Thoracic aorta (tissue), 2 donors: ENCODE measurements around the gene LDLRAD4. TPM values are rescaled to one million over a fixed set of nuclear protein-coding genes. Genes with fewer than 3 reads are reported as not detected.

Experiments
- ATAC-seq: fragments of 150-250 bp; one replicate; pipeline ENCODE4 v1.8.0; 2017; ENCODE audit warnings: low read depth; ENCODE audit not compliant: insufficient number of reproducible peaks, low FRiP score
- DNase-seq: peaks from one replicate; pipeline ENCODE4 v3.0.0-alpha.2; 2020; ENCODE audit warnings: low spot score
- H3K27ac ChIP-seq, 2 donors: fragments of 200-600 bp; sonication (generic); 1 replicate in 1 of 2; 2 replicates in 1 of 2; pipeline ENCODE4 v1.5.1; 2016; ENCODE audit warnings: mild to moderate bottlenecking in 2 of 2, moderate library complexity in 2 of 2
- H3K27me3 ChIP-seq: fragments of 200-600 bp; sonication (generic); replicated peaks from 2 replicates; pipeline ENCODE4 v1.6.0; 2016; ENCODE audit warnings: mild to moderate bottlenecking; ENCODE audit not compliant: insufficient read depth
- H3K36me3 ChIP-seq: fragments of 200-600 bp; sonication (generic); one replicate; pipeline ENCODE4 v1.5.1; 2016
- H3K4me1 ChIP-seq, 2 donors: fragments of 200-600 bp; sonication (generic); 1 replicate in 1 of 2; 2 replicates in 1 of 2; pipeline versions ENCODE4 v1.5.1 to v1.6.0; 2016; ENCODE audit warnings: low read depth in 2 of 2, mild to moderate bottlenecking in 1 of 2; ENCODE audit not compliant: control insufficient read depth in 1 of 2
- H3K4me3 ChIP-seq: fragments of 200-600 bp; sonication (generic); 2 replicates; pipeline ENCODE4 v1.5.1; 2016; ENCODE audit warnings: mild to moderate bottlenecking
- H3K9me3 ChIP-seq: fragments of 200-600 bp; sonication (generic); 2 replicates; pipeline ENCODE4 v1.5.1; 2016
- CTCF ChIP-seq: fragments of 200-600 bp; sonication (generic); IDR thresholded peaks from one replicate; pipeline ENCODE4 v1.5.1; 2019; ENCODE audit warnings: antibody characterized with exemption
- total RNA-seq, 2 donors: library from RNA; depleted of rRNA; stranded (reverse); fragments of >200 nt; gene quantifications; one replicate each; pipeline versions ENCODE4 v1.1.0 to v1.2.3, GENCODE V29; 2016

The LDLRAD4 gene
- total RNA-seq, 2 donors from 2014 or later: 98.4 to 135 TPM

- TF ChIP-seq CTCF: no peak
- H3K4me1 ChIP-seq: no peaks in the 10 kb centered on the region
- DNase-seq: no peak
- no peaks in the 10 kb centered on the region for H3K36me3 ChIP-seq
- H3K27ac ChIP-seq: no peak overlapping the region
- no peak overlapping the region for H3K4me3 ChIP-seq
- no peaks in the 10 kb centered on the region for H3K27me3 ChIP-seq
- no peaks in the 10 kb centered on the region for H3K9me3 ChIP-seq
- no peak for ATAC-seq
Observed at GRCh38 chr18:13183359-13183758, 35.2 kb upstream of the LDLRAD4 start.

GRCh38 chr18:13183790-13184189, 34.8 kb upstream of the LDLRAD4 start:
- no peak for ATAC-seq

GRCh38 chr18:13184396-13184795, 34.2 kb upstream of the LDLRAD4 start:
- H3K9me3 ChIP-seq: no peaks in the 10 kb centered on the region
- DNase-seq (no peak), ATAC-seq (no peak)
- no peak overlapping the region for H3K4me3 ChIP-seq
- no peak for TF ChIP-seq CTCF
- no peak overlapping the region for H3K27ac ChIP-seq
- H3K36me3 ChIP-seq: no peaks in the 10 kb centered on the region
- no peaks in the 10 kb centered on the region for H3K27me3 ChIP-seq
- no peaks in the 10 kb centered on the region for H3K4me1 ChIP-seq

More at GRCh38 chr18:13183790-13184189, 34.8 kb upstream of the LDLRAD4 start:
- Histone ChIP-seq H3K9me3 (no peaks in the 10 kb centered on the region), H3K4me1 (no peaks in the 10 kb centered on the region), H3K36me3 (no peaks in the 10 kb centered on the region), H3K27ac (no peak overlapping the region), H3K27me3 (no peaks in the 10 kb centered on the region), H3K4me3 (no peak overlapping the region)
- no peak for DNase-seq
- TF ChIP-seq CTCF: no peak

GRCh38 chr18:13185675-13186198, 32.8 kb upstream of the LDLRAD4 start:
- no peak overlapping the region for H3K4me3 ChIP-seq
- ATAC-seq (no peak), DNase-seq (no peak)
- H3K27me3 ChIP-seq: no peaks in the 10 kb centered on the region
- no peaks in the 10 kb centered on the region for H3K9me3 ChIP-seq
- H3K27ac ChIP-seq: no peak overlapping the region
- TF ChIP-seq CTCF: no peak
- no peaks in the 10 kb centered on the region for H3K36me3 ChIP-seq
- H3K4me1 ChIP-seq: no peaks in the 10 kb centered on the region

GRCh38 chr18:13186687-13187086, 31.9 kb upstream of the LDLRAD4 start:
- H3K4me1 ChIP-seq: no peaks in the 10 kb centered on the region
- DNase-seq (no peak), ATAC-seq (no peak)
- TF ChIP-seq CTCF: no peak
- H3K4me3 ChIP-seq: no peak overlapping the region
- no peaks in the 10 kb centered on the region for H3K9me3 ChIP-seq
- H3K27me3 ChIP-seq: no peaks in the 10 kb centered on the region
- H3K36me3 ChIP-seq: no peaks in the 10 kb centered on the region
- H3K27ac ChIP-seq: no peak overlapping the region
